Measurements from ENCODE around the gene COL17A1.

COL17A1 gene

GRCh38 chr10:103985726-103986125, 100.0 kb downstream of the COL17A1 start:
- DNase-seq (ENCODE audit: low read depth): no peak

GRCh38 chr10:103983367-103983911, 102.2 kb downstream of the COL17A1 start:
- no peak for DNase-seq (ENCODE audit: low read depth)

- DNase-seq (ENCODE audit: low read depth): no peak
Measured at GRCh38 chr10:103982639-103983038, 103.0 kb downstream of the COL17A1 start.
